HAP-1 (cell line): ENCODE data around the gene STX5.
"Not testable (repeated sequence)": the region's sequence is repeated elsewhere in the genome, so short reads cannot be mapped to it uniquely, and the experiment has no call there.

ENCODE experiments used
- DNase-seq, 2 experiments: peaks; one replicate each; pipeline ENCODE4 v3.0.0-alpha.2; 2016 to 2020; ENCODE audit warnings: low spot score in 2 of 2
- H3K27me3 ChIP-seq: fragments of 250-450 bp; sonication (Bioruptor Pico); 2 replicates; pipeline ENCODE4 v1.5.1; 2020; ENCODE audit warnings: low read depth, mild to moderate bottlenecking, moderate library complexity
- H3K36me3 ChIP-seq: fragments of 250-450 bp; sonication (Bioruptor Pico); replicated peaks from 2 replicates; pipeline ENCODE4 v1.5.1; 2020; ENCODE audit warnings: mild to moderate bottlenecking
- H3K4me1 ChIP-seq: fragments of 250-450 bp; sonication (Bioruptor Pico); 2 replicates; pipeline ENCODE4 v1.5.1; 2020; ENCODE audit warnings: mild to moderate bottlenecking
- H3K4me3 ChIP-seq: fragments of 250-450 bp; sonication (Bioruptor Pico); 2 replicates; pipeline ENCODE4 v1.5.1; 2020; ENCODE audit warnings: mild to moderate bottlenecking, moderate library complexity
- H3K9me3 ChIP-seq: fragments of 250-450 bp; sonication (Bioruptor Pico); 2 replicates; pipeline ENCODE4 v1.5.1; 2020; ENCODE audit warnings: mild to moderate bottlenecking, moderate library complexity
- in situ Hi-C: fragments of 300-500 bp; cut with MboI; formaldehyde crosslinking; loops from 3 replicates; pipeline ENCODE4 v1.14.3; 2020; ENCODE audit warnings: low sequenced_read_pairs, inconsistent platforms, mixed read lengths

Gene STX5

GRCh38 chr11:62850911-62851806, 19.3 kb upstream of the STX5 start:
- in situ Hi-C loops: no loop called here
- no peaks in the 10 kb centered on the region for H3K27me3 ChIP-seq
- H3K4me1 ChIP-seq: peaks cover 9% of the 10 kb centered on the region
- H3K9me3 ChIP-seq: no peaks in the 10 kb centered on the region
- H3K36me3 ChIP-seq: peaks cover 40% of the 10 kb centered on the region
- no peak overlapping the region; the same call in 1 of the 2 replicates for H3K4me3 ChIP-seq
- peak; percentile 58 to 67 for DNase-seq

GRCh38 chr11:62847767-62848314, 16.0 kb upstream of the STX5 start:
- DNase-seq: no peak
- Histone ChIP-seq H3K4me1 (peaks cover 2% of the 10 kb centered on the region), H3K27me3 (no peaks in the 10 kb centered on the region), H3K9me3 (no peaks in the 10 kb centered on the region), H3K36me3 (peaks cover 12% of the 10 kb centered on the region), H3K4me3 (no peak overlapping the region)
- in situ Hi-C loops: no loop called here

- Histone ChIP-seq H3K9me3 (no peaks in the 10 kb centered on the region), H3K36me3 (no peaks in the 10 kb centered on the region)
- in situ Hi-C loops: no loop called here
Measured at GRCh38 chr11:62846177-62846576, 14.3 kb upstream of the STX5 start.

GRCh38 chr11:62844154-62844553, 12.3 kb upstream of the STX5 start:
- Histone ChIP-seq H3K4me3 (no peak overlapping the region), H3K27me3 (no peaks in the 10 kb centered on the region), H3K9me3 (no peaks in the 10 kb centered on the region), H3K4me1 (peaks cover 15% of the 10 kb centered on the region), H3K36me3 (0 out of 2 replicates have a peak, but pooled peaks cover 2% of the 10 kb centered on the region)
- DNase-seq: no peak
- in situ Hi-C loops: no loop called here

More at GRCh38 chr11:62846177-62846576, 14.3 kb upstream of the STX5 start:
- H3K4me1 ChIP-seq: peaks cover 11% of the 10 kb centered on the region
- H3K27me3 ChIP-seq: no peaks in the 10 kb centered on the region
- no peak for DNase-seq
- no peak overlapping the region for H3K4me3 ChIP-seq

- Histone ChIP-seq H3K9me3 (no peaks in the 10 kb centered on the region), H3K27me3 (no peaks in the 10 kb centered on the region), H3K36me3 (0 out of 2 replicates have a peak, but pooled peaks cover 4% of the 10 kb centered on the region), H3K4me1 (peaks cover 15% of the 10 kb centered on the region), H3K4me3 (no peak overlapping the region)
- DNase-seq: no peak
- in situ Hi-C loops: no loop called here
Measured at GRCh38 chr11:62843466-62843865, 11.6 kb upstream of the STX5 start.

- in situ Hi-C loops, H3K4me3 ChIP-seq: not testable (repeated sequence)
Measured at GRCh38 chr11:62842891-62843290, 11.0 kb upstream of the STX5 start.

GRCh38 chr11:62842171-62842741, 10.4 kb upstream of the STX5 start:
- peaks cover 10% of the 10 kb centered on the region for H3K36me3 ChIP-seq
- peak overlapping the region; percentile 16 for H3K4me3 ChIP-seq
- H3K4me1 ChIP-seq: peaks cover 18% of the 10 kb centered on the region
- H3K9me3 ChIP-seq: no peaks in the 10 kb centered on the region
- no peaks in the 10 kb centered on the region for H3K27me3 ChIP-seq
- in situ Hi-C loops: no loop called here
- peak in 1 of 2 experiments; percentile 63 for DNase-seq

More at GRCh38 chr11:62842891-62843290, 11.0 kb upstream of the STX5 start:
- peaks cover 18% of the 10 kb centered on the region for H3K4me1 ChIP-seq
- not testable (repeated sequence) for DNase-seq, H3K36me3 ChIP-seq, H3K27me3 ChIP-seq, H3K9me3 ChIP-seq

- in situ Hi-C loops: no loop called here
Measured at GRCh38 chr11:62841361-62842170, 9.7 kb upstream of the STX5 start.

GRCh38 chr11:62840721-62841360, 9.0 kb upstream of the STX5 start:
- peak; percentile 82 to 92 for DNase-seq
- H3K9me3 ChIP-seq, in situ Hi-C loops, H3K27me3 ChIP-seq: not testable (repeated sequence)
- peaks cover 18% of the 10 kb centered on the region for H3K4me1 ChIP-seq
- H3K4me3 ChIP-seq: peak overlapping the region; percentile 98
- peaks cover 23% of the 10 kb centered on the region for H3K36me3 ChIP-seq

More at GRCh38 chr11:62841361-62842170, 9.7 kb upstream of the STX5 start:
- peak; percentile 96 to 100 for DNase-seq
- Histone ChIP-seq H3K4me3 (peak overlapping the region; percentile 16), H3K9me3 (no peaks in the 10 kb centered on the region), H3K4me1 (peaks cover 18% of the 10 kb centered on the region), H3K36me3 (peaks cover 16% of the 10 kb centered on the region), H3K27me3 (no peaks in the 10 kb centered on the region)

- in situ Hi-C loops: no loop called here
Measured at GRCh38 chr11:62839050-62839945, 7.4 kb upstream of the STX5 start, which contains the start of gene WDR74. Gene WDR74 (minus strand): TSS chr11:62839590. CDS start chr11:62839570, 20 bp downstream.

GRCh38 chr11:62835336-62835735, 3.5 kb upstream of the STX5 start:
- Histone ChIP-seq H3K36me3 (peaks cover 56% of the 10 kb centered on the region), H3K9me3 (no peaks in the 10 kb centered on the region), H3K4me1 (peaks cover 11% of the 10 kb centered on the region), H3K27me3 (no peaks in the 10 kb centered on the region), H3K4me3 (no peak overlapping the region)
- in situ Hi-C loops: no loop called here
- DNase-seq: no peak

More at GRCh38 chr11:62839050-62839945, 7.4 kb upstream of the STX5 start, which contains the start of gene WDR74:
- DNase-seq: peak; percentile 87 to 90
- Histone ChIP-seq H3K4me1 (peaks cover 18% of the 10 kb centered on the region), H3K36me3 (peaks cover 39% of the 10 kb centered on the region), H3K27me3 (no peaks in the 10 kb centered on the region), H3K4me3 (peak within 1 kb of the TSS; percentile 98), H3K9me3 (no peaks in the 10 kb centered on the region)
